ENCODE results near the gene SPOCK1.

The SPOCK1 gene

DNA sequence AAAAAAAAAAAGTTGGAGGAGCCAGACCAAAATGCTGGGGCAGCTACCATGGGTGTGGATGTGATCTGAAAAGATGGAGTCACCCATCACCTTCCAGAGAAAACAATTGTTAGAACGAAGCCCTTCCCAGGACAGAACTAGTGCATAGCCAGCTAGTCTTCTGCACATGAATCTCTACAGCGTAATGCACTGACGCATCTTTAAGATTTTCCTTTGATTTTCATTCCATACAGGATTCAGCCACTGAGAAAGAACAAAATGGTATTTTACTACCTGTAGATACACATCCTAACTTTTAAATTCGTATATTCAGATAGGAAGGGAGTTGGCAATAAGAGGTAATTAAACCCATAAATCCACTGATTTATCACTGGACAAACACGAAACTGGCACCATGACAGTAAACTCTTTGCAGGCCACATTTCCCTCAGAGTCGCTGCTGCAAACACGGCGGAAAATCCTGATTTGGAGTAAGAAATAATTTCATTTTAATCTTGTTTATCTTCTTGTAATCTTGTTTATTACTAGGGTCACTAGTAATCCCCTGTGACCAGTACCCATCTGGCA is 206.6 kb downstream of the SPOCK1 start:
- no peaks in the 10 kb centered on the region for H3K27me3 ChIP-seq (ENCODE audit: insufficient read depth, low read length)
- WGBS: 92% methylated on average over 7 of the region's 8 CpGs
- H3K9ac ChIP-seq (ENCODE audit: low read depth, low read length): no peak overlapping the region
- H3K9me3 ChIP-seq (ENCODE audit: insufficient read depth, low read depth, low read length): no peaks in the 10 kb centered on the region
- H3K27ac ChIP-seq (ENCODE audit: low read depth, low read length): no peak overlapping the region
- H3K4me1 ChIP-seq (ENCODE audit: insufficient read depth, low read length): no peaks in the 10 kb centered on the region
- no peaks in the 10 kb centered on the region for H3K36me3 ChIP-seq (ENCODE audit: insufficient read depth, low read length)
- no peak overlapping the region for H3K4me3 ChIP-seq (ENCODE audit: low read length)

DNA sequence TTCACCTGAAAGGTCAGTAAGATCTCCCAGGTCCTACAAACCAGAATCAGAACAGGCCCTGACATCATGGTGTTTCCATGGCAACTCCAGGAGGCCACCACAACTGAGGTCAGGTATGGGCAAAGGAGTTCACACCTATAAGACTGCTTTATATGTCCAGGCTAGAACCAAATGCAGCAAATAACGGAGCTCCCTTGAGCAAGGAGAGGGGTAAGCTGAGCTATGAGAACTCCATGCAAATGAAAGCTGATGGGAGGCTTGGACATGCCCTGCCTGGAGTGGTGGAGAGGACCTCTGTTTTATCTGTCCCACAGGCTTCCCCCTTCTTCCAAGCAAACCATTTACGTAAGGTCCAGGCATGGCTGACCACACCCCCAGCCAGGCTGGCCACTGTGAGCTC is 207.7 kb downstream of the SPOCK1 start:
- no peak overlapping the region for H3K27ac ChIP-seq (ENCODE audit: low read depth, low read length)
- H3K36me3 ChIP-seq (ENCODE audit: insufficient read depth, low read length): no peaks in the 10 kb centered on the region

DNA sequence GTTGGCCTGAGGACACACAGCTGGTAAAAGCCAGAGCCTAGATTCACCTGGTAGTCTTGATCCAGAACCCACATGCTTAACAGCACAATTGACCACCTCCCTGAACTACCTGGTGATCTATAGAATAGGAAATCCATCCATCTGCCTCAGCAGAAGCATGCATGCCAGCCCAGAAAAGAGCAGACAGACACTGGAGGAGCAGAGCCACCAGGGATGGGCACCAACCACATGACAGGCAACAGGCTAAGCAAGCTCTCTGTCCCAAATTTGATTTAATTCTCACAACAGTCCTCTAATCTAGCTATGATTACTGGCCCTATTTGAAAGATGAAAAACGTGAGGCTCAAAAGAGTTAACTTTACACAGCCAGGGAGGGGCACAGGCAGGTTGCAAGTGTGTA is 208.1 kb downstream of the SPOCK1 start:
- Histone ChIP-seq H3K9ac (ENCODE audit: low read depth, low read length) (no peak overlapping the region), H3K4me3 (ENCODE audit: low read length) (no peak overlapping the region), H3K36me3 (ENCODE audit: insufficient read depth, low read length) (no peaks in the 10 kb centered on the region), H3K4me1 (ENCODE audit: insufficient read depth, low read length) (no peaks in the 10 kb centered on the region), H3K27ac (ENCODE audit: low read depth, low read length) (no peak overlapping the region), H3K27me3 (ENCODE audit: insufficient read depth, low read length) (no peaks in the 10 kb centered on the region), H3K9me3 (ENCODE audit: insufficient read depth, low read depth, low read length) (no peaks in the 10 kb centered on the region)
- WGBS: 82% methylated on average over 1 of the region's 1 CpG

More for the DNA sequence above, 207.7 kb downstream of the SPOCK1 start:
- Histone ChIP-seq H3K9me3 (ENCODE audit: insufficient read depth, low read depth, low read length) (no peaks in the 10 kb centered on the region), H3K4me3 (ENCODE audit: low read length) (no peak overlapping the region), H3K9ac (ENCODE audit: low read depth, low read length) (no peak overlapping the region), H3K4me1 (ENCODE audit: insufficient read depth, low read length) (no peaks in the 10 kb centered on the region), H3K27me3 (ENCODE audit: insufficient read depth, low read length) (no peaks in the 10 kb centered on the region)
- WGBS: 81% methylated on average over 1 of the region's 2 CpGs

DNA sequence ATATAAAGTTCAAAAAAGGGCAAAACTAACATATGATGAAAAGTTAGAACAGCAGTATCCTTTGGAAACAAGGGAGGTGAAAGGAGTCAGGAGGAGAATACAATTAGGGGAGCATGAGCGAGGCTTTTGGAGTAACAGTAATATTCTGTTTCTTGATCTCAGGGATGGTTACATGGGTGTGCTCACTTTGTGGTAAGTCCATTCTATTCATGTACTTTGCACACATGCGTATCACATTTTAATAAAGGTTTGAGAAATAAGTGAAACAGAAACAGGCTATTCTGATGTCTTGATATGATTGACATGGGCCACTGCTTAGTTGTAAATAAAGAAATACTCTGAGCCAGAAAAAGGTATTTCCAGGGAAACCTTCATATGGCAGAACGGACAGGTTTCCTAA is 208.8 kb downstream of the SPOCK1 start:
- 90% methylated on average over 3 of the region's 3 CpGs for WGBS
- Histone ChIP-seq H3K9me3 (ENCODE audit: insufficient read depth, low read depth, low read length) (no peaks in the 10 kb centered on the region), H3K4me3 (ENCODE audit: low read length) (no peak overlapping the region)

DNA sequence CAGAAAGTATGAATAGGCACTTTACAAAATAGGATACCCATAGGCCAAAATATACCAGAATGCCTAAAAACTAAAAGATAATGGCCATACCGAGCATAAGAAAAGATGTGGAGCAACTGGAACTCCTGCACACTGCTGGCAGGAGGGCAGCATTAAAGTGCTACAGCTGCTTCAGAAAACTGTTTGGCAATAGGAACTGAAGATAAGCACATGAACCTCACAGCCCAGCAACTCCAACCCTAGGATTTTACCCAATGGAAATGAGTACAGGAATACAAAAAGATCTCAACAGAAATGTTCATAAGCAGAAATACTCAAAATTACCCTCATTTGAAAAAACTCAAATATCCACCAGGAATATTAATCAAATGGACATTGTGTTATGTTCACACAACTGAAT is 209.3 kb downstream of the SPOCK1 start:
- no peaks in the 10 kb centered on the region for H3K36me3 ChIP-seq (ENCODE audit: insufficient read depth, low read length)
- H3K27me3 ChIP-seq (ENCODE audit: insufficient read depth, low read length): no peaks in the 10 kb centered on the region
- WGBS: 94% methylated on average over 1 of the region's 1 CpG
- H3K4me1 ChIP-seq (ENCODE audit: insufficient read depth, low read length): no peaks in the 10 kb centered on the region
- no peak overlapping the region for H3K4me3 ChIP-seq (ENCODE audit: low read length)
- no peaks in the 10 kb centered on the region for H3K9me3 ChIP-seq (ENCODE audit: insufficient read depth, low read depth, low read length)
- H3K9ac ChIP-seq (ENCODE audit: low read depth, low read length): no peak overlapping the region
- no peak overlapping the region for H3K27ac ChIP-seq (ENCODE audit: low read depth, low read length)

More for the DNA sequence above, 208.8 kb downstream of the SPOCK1 start:
- no peak overlapping the region for H3K9ac ChIP-seq (ENCODE audit: low read depth, low read length)
- no peaks in the 10 kb centered on the region for H3K36me3 ChIP-seq (ENCODE audit: insufficient read depth, low read length)
- no peaks in the 10 kb centered on the region for H3K27me3 ChIP-seq (ENCODE audit: insufficient read depth, low read length)
- no peaks in the 10 kb centered on the region for H3K4me1 ChIP-seq (ENCODE audit: insufficient read depth, low read length)
- H3K27ac ChIP-seq (ENCODE audit: low read depth, low read length): no peak overlapping the region

DNA sequence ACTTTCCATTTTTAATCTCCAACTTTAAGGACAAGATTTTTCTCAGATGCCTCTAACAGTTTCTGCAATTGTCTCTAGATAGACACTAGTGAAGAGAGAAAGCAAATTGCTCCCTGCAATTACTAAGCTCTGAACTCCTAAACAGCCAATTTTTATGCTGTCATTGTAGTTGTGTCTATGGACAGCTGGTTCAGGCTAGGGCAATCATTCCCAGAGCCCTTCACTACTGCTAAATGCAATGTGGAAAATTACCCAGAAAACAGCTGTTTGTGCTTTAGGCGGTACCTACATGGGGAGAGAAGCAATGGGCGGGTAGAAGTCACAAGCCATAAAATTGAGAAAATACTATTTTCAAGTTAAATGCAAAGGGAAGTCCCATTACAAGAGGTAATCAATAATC is 211.6 kb downstream of the SPOCK1 start:
- 100% methylated on average over 2 of the region's 2 CpGs for WGBS
- H3K4me1 ChIP-seq (ENCODE audit: insufficient read depth, low read length): no peaks in the 10 kb centered on the region
- H3K27ac ChIP-seq (ENCODE audit: low read depth, low read length): no peak overlapping the region
- no peaks in the 10 kb centered on the region for H3K36me3 ChIP-seq (ENCODE audit: insufficient read depth, low read length)
- H3K4me3 ChIP-seq (ENCODE audit: low read length): no peak overlapping the region
- no peaks in the 10 kb centered on the region for H3K27me3 ChIP-seq (ENCODE audit: insufficient read depth, low read length)
- no peak overlapping the region for H3K9ac ChIP-seq (ENCODE audit: low read depth, low read length)
- H3K9me3 ChIP-seq (ENCODE audit: insufficient read depth, low read depth, low read length): no peaks in the 10 kb centered on the region

DNA sequence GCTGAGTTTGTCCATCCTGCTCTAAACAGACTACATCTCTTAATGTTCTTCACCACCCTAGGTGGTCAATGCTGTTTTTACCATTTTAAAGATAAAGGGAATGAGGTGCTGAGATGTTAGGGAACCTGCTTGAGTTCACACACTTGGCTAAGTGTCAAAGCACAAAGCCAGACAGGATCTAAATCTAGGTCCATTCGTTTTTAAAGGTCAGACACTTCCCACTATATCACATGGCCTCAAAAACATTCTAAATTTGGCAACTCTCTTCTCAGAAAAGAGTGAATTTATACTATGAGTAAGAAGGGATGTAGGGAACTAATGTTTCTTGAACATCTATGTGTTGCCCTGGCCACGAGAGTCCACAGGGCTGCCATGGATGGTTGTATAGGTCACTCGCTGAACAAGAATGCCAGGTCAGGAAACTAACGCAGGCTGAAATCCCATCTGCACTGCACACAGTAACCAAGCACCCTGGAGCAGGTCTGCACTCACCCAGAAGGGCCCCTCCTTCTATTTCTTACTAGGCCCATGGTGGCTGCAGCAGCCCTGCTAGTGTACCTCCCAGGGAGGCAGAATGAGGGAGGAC is 213.0 kb downstream of the SPOCK1 start:
- WGBS: 96% methylated on average over 4 of the region's 4 CpGs
- H3K4me1 ChIP-seq (ENCODE audit: insufficient read depth, low read length): no peaks in the 10 kb centered on the region
- H3K36me3 ChIP-seq (ENCODE audit: insufficient read depth, low read length): no peaks in the 10 kb centered on the region
- no peak overlapping the region for H3K4me3 ChIP-seq (ENCODE audit: low read length)
- no peak overlapping the region for H3K9ac ChIP-seq (ENCODE audit: low read depth, low read length)
- H3K27me3 ChIP-seq (ENCODE audit: insufficient read depth, low read length): no peaks in the 10 kb centered on the region
- no peaks in the 10 kb centered on the region for H3K9me3 ChIP-seq (ENCODE audit: insufficient read depth, low read depth, low read length)
- H3K27ac ChIP-seq (ENCODE audit: low read depth, low read length): no peak overlapping the region

DNA sequence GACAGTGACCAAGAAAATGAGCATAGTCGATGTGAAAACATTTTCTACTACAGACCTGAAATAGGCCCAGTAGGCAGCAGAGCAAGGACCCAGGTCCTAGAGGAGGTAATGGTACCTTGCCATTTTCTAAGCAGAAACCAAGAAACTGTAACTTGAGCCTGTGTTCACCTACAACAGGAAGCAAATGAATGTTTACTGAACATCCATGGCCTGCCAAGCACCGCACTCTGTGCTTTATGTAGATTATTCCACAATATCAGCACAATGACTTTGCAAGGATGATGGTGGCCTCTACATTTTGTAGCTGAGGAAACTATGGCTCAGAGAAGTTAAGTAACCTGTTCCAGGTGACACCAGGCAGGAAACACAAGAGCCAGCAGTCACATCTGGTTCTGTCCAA is 215.3 kb downstream of the SPOCK1 start:
- Histone ChIP-seq H3K9me3 (ENCODE audit: insufficient read depth, low read depth, low read length) (no peaks in the 10 kb centered on the region), H3K27me3 (ENCODE audit: insufficient read depth, low read length) (no peaks in the 10 kb centered on the region), H3K4me3 (ENCODE audit: low read length) (no peak overlapping the region), H3K9ac (ENCODE audit: low read depth, low read length) (no peak overlapping the region), H3K4me1 (ENCODE audit: insufficient read depth, low read length) (peaks cover 7% of the 10 kb centered on the region; the same call in 1 of the 2 replicates), H3K27ac (ENCODE audit: low read depth, low read length) (no peak overlapping the region), H3K36me3 (ENCODE audit: insufficient read depth, low read length) (no peaks in the 10 kb centered on the region)
- 96% methylated on average over 2 of the region's 2 CpGs for WGBS

DNA sequence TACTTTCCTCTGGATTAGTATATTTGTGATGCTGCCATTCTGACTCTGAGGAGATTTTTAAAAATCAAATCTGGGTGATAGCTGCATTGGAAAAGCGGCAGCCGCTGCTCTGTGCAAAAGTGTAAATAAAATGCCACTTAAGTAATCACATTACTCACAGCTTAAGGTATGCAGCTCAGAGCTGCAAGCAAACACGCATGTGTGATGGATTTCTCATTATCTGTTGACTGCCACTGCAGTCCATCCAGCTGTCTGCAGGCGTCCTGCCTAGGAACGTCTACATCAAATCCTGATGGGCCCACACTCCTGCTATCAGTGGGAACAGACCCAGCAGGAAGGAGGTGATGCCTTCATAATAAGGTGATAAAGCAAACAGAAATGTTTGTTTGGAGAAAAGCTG is 216.9 kb downstream of the SPOCK1 start:
- Histone ChIP-seq H3K27me3 (ENCODE audit: insufficient read depth, low read length) (no peaks in the 10 kb centered on the region), H3K4me3 (ENCODE audit: low read length) (no peak overlapping the region), H3K4me1 (ENCODE audit: insufficient read depth, low read length) (peaks cover 7% of the 10 kb centered on the region; the same call in 1 of the 2 replicates), H3K9ac (ENCODE audit: low read depth, low read length) (no peak overlapping the region), H3K36me3 (ENCODE audit: insufficient read depth, low read length) (no peaks in the 10 kb centered on the region), H3K9me3 (ENCODE audit: insufficient read depth, low read depth, low read length) (no peaks in the 10 kb centered on the region), H3K27ac (ENCODE audit: low read depth, low read length) (no peak overlapping the region)
- WGBS: 86% methylated on average over 5 of the region's 5 CpGs

DNA sequence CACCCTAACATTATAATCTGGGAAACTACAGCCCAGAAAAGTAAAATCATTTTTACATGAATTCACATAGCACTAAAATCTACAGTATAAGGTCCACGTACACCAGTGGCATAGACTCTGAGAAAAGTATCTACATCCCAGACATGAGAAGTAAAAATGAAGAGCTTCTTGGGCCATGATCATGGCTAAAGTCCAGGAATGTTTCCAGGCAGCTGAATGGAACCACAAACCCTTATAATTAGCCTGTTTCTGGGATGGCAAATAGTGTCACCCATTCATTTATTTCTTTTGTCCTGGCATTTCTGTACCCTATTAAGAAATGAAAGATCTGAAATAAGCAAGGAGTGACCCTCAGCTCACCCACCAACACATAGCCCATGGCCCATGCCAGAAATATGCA is 217.9 kb downstream of the SPOCK1 start:
- H3K27ac ChIP-seq (ENCODE audit: low read depth, low read length): no peak overlapping the region
- WGBS: 96% methylated on average over 1 of the region's 1 CpG
- no peak overlapping the region for H3K9ac ChIP-seq (ENCODE audit: low read depth, low read length)
- H3K27me3 ChIP-seq (ENCODE audit: insufficient read depth, low read length): no peaks in the 10 kb centered on the region
- H3K36me3 ChIP-seq (ENCODE audit: insufficient read depth, low read length): no peaks in the 10 kb centered on the region
- H3K9me3 ChIP-seq (ENCODE audit: insufficient read depth, low read depth, low read length): no peaks in the 10 kb centered on the region
- H3K4me1 ChIP-seq (ENCODE audit: insufficient read depth, low read length): peaks cover 7% of the 10 kb centered on the region; the same call in 1 of the 2 replicates
- no peak overlapping the region for H3K4me3 ChIP-seq (ENCODE audit: low read length)

DNA sequence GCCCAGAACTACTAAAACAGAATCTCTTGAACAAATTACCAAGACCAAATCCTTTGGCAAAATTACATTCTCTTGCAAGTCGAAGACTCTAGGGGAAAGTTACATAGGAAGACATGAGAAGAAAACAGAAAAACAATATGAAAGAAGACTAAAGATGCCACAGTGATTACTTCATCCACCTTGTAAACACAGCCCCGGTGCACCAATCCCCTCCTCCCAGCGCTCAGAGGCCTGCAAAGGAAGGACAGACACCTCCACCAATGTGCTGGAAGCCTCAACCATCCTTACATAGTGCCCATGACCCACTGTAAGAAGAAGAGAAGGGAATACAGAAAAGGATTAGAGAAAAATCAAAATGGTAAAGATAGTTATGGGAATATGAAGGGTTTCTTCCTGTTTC is 218.5 kb downstream of the SPOCK1 start:
- H3K4me1 ChIP-seq (ENCODE audit: insufficient read depth, low read length): peaks cover 7% of the 10 kb centered on the region; the same call in 1 of the 2 replicates
- WGBS: 75% methylated on average over 3 of the region's 3 CpGs

More for the DNA sequence above, 218.5 kb downstream of the SPOCK1 start:
- Histone ChIP-seq H3K36me3 (ENCODE audit: insufficient read depth, low read length) (no peaks in the 10 kb centered on the region), H3K27me3 (ENCODE audit: insufficient read depth, low read length) (no peaks in the 10 kb centered on the region), H3K27ac (ENCODE audit: low read depth, low read length) (no peak overlapping the region), H3K4me3 (ENCODE audit: low read length) (no peak overlapping the region), H3K9me3 (ENCODE audit: insufficient read depth, low read depth, low read length) (no peaks in the 10 kb centered on the region), H3K9ac (ENCODE audit: low read depth, low read length) (no peak overlapping the region)
